GM19455 (cell line): Measurements from ENCODE around the gene MAML2.

Source experiments
- ATAC-seq: cut with Tn5 transposase; IDR thresholded peaks from one replicate; pipeline ENCODE4 v1.9.1; 2021; ENCODE audit not compliant: unreplicated experiment

MAML2 gene

DNA sequence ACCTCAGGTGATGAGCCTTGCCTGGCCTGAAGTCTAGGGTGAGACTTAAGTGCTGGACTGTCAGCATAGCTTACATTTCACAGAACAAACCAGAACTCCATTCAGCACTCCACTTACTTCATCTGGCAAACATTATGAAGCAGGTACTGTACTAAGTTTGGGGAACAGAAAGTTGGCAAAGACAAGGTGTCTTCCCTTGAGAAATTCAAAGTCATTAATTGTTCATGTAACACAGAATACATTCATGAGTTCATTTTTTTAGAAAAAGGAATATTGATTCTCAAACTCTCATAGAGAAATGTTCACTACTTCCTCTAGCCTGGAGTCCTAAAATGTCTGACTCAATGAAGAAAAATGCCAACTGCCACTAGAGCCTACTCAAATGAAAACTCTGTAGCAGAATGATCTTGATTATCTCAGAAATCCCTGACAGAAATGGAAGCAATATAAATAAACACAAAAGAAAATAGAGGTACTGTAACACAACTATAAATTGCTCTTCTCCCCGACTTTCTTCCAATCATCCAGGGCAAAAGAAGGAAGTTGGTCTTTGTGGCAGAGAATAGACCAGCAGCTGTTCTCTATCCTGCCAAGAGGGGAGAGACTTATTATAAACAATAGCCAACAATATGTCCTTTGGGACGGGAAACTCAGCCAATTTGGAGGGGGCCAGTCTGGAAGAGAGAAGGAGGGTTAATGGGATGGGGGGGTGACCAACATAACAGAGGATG, 289.9 kb downstream of the MAML2 start:
- ATAC-seq, result no peak

DNA sequence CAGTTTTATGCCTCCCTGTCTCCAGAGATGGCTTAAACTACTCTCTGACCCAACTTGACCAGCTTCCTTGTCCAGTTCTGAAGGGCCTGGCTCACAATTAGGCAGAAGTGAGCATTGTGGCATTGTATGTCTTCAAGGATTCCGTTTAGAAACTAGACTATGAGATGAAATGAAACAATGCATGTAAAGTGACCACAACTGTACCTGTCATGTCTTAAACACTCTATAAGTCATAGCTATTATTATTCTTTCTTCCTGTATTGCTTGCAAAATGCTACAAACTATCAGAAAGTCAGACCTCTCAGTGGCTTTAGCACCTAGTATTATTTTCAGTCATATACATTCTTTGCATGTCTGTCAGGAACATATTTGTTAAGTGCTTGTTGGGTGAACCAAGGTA, 291.2 kb downstream of the MAML2 start:
- peak; percentile 97 for ATAC-seq

DNA sequence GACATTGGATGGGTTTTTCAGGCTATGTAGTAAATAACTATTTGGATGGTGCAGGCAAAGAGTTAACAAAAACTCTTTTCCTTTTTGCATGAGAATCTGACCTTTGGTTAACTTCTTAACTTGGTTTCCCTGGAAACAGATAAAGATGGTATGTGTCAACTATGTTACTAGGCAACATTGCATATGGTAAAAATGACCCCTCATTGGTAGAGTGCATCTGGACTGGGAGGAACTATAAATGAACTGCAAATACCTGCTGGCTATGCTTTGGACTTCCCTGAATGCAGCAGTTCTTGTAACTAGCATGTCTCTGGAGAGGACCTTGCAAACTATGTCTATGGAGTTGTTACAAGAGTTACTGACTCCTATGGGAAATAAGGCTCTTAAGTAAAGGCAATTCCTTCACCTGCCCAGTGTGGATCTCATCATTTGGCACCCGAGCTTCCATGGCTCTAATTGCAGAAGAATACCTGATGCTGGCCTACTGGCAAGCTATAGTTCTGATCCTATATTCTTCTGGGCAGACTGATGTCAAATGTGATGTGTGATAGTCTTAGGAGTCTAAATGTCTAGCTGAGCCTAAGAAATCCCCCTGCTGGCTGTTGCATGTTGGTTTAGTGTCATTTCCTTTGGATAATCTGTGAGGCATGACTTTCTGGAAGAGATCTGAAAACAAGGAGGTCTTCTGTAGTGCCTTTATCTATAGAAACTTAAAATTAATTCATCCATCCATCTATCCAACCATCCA, 292.4 kb downstream of the MAML2 start:
- no peak for ATAC-seq

DNA sequence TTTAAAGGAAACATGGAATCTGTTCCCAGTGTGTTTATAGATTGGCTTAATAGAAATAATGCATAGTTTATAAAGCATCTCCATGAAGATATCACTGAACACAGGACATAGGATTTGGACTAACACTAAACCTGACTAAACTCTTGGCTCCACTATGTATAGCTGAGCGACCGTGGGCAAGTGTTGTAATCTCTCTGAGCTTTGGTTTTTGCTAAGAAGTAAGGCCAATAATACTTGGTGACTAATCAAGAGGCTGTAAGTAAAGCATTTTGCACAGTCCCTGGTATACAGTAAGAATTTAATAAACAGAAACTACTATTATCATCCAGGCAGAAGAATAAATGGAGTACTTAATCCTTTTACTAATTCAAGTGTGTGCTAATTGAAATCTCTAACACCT, 293.6 kb downstream of the MAML2 start:
- ATAC-seq, result no peak

DNA sequence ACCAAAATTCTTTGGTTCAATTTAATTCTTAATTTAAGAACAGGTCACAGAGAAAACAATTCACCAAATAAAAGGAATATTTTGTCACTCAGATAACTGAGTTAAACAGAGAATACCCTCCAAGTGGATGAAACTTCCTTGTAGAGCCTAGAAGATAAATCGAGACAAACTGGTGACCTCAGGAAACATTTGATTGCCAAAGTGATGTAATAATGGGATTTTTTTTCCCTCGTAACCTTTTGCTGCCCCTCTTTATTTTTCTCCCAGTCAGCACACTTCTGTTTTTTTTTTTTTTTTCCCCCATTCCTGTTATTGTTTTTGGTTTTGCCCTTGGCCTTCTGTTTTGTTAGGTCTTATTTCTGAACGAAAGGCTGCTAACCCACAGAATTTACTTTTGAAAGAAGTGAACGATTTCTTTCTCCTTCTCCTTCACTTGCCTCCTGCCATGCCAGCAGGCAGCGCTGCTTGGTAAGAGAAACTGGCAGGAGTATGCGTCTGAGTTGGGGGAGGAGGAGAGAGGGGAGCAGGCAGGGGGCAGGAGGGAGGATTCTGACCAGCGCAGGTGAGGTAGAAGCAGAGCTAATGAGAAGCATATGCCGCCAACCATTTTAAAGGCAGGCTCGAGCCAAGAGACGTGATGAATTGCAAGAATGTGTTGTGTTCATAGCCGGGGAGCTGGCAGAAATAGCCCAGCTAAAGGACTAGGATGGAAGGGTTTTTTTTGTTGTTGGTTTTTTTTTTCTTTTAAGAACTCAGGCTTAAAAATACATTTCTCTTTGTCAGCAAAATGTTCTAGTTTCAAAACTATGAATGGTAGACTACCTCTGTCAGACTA, 297.2 kb downstream of the MAML2 start:
- ATAC-seq, result no peak

DNA sequence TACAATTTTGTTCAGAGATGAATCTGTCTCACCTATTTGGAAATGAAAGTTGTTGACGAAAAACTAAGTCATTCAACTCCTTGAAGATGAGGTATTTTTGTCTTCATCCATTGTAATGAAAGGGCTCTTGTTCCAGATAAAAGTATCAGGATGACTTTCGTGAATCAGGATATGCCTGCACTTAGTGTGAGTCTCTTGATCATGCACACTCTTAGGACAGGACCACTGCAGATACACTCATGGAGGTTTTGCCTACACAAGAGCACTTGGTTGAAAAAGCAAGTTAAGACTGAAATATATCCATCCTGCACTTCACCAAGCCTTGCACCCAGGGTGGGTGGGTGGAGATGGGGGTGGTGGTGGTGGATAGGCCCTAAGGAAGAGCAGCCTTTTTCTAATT, 298.2 kb downstream of the MAML2 start:
- no peak for ATAC-seq

DNA sequence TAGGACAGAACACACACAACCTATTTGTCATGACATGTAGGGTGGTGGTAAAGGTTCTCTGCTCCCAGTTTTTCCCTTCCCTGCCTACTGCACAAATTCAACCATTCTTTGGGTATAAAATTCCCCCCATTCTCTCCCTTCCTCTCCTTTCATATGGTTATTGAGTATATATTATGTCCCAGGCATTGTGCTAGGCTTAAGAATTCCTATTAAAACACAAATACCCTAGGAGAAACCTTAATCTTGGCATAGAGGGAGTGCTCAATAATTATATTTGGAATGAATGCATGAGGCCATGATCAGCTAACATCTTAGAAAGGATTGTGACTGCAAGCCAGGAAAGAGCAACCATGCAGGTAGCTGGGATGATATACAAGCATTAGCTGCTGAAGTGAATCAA, 298.7 kb downstream of the MAML2 start:
- no peak for ATAC-seq

DNA sequence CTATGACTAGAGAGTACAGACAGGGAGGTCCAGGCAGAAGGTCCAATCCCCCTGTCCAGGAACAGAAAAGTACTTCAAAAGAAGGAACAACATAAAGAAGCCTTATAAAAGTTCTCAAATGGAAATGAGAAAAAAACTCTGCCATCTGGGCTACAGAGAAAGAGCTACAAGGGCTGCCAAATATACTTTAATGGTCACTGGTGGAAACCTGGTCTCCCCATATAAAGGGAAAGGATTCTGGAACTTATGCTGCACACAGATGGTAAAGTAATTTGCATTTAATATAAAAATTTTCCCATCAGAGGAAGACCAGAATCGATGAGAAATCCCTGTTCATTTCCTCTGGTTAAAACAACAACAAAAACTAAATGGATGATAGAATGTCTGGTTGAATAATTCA, 299.7 kb downstream of the MAML2 start:
- no peak for ATAC-seq

DNA sequence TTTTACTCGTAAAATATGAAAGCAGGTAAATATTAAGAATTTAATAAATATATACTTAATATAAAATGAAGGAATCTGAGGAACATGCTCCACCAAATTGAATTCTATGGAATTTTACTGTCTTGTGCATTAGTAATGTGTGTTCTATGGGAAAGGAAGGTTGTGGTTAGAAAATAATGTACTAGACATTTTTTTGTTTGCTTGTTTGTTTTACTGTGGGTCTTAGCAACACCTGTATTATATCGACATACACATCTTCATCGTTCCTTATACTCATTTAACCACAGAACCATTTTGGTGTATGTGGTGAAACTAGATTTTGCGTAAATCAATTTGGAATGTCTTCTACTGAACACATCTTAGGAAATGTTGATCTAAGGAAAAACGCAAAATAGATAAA, 304.9 kb downstream of the MAML2 start:
- ATAC-seq, result no peak

DNA sequence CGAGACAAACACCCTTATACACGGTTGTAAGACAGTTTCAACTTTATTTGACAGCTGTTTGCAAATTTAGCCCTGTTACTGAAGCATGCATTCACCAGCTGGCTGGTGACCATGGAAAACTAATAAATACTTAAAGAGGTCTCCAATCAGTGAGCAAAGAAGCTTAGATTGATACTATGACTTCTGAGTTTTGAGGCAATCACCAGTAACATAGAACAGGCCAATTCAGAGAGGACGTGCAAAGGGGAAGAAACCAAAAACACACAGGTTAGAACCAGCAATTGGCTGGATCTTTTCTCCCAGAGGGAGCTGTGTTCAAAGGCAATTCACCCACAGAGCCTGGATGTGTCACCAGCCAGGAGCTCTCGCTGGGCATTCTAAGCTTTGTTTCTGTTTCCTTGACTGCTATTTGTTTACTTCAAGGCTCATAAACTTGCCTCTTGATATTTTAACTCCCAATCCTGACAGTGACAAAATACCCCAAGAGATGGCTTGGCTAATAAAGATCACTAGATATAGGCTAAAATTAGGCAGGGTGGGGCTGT, 305.5 kb downstream of the MAML2 start:
- ATAC-seq, result no peak

DNA sequence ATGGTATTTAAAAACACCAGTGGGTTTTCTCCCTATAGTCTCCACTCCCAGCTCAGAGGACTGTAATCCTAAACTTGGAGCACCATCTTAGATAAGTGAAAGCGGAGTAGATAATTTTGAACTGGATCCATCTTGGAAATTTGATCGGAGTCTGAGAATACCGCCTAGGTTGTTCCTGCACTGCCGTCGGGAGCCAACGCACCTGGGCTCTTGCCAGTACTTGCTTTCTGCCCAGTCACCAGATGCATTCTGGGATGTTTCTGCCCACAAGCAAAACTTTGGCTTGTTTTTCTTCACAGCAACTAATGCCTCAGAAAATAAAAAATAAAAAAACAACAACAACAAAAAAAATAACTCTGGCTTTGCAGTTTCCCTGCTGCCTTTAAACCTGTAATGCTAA, 306.1 kb downstream of the MAML2 start:
- ATAC-seq, result no peak

DNA sequence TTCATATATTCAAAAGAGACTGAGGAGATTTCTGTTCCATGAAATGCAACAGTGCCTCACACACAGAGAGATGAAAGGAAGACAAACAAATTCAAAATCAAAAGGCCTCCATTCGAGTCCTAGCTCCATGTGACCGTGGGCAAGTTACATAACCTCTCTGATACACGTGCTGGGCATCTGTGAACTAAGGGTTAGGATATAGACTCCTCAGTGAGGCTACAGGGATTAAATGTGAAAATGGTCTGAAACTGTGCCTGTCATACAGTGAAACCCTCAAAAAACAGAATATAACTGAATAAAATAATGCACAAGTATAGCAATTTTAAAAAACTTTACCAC, 307.3 kb downstream of the MAML2 start:
- no peak for ATAC-seq

DNA sequence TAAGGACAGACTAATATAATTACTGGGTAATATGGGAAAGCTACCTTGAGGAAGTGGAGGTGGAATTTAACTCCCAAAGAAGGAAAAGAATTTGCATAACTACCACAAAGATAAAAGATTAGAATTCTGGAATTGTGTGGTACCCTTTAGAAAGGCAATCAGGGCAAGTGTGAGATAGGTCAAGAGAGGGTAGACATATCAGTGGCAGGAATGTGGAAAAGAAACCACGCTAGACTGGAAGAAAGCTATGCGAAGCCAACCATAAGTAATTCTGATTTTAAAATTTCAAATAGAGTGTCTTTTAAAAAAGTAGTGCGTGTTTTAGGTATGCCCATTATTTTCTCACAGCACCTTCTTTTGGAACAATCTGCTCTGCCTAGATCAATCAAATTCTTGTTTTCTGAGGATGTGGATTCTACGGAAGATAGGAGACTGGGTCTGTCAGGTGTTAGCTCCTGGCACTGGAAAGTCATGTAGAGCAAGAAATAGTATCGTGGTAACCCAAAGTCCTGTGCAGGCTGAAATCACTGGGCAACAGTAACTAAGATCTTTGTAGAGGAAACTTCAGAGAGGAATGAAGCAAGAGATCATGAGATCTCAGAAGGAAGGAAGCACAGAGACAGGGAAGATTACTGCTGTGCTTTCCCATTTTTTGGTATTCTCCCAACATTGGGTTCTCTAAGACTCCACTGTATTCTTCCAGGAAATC, 307.8 kb downstream of the MAML2 start:
- ATAC-seq, result no peak

DNA sequence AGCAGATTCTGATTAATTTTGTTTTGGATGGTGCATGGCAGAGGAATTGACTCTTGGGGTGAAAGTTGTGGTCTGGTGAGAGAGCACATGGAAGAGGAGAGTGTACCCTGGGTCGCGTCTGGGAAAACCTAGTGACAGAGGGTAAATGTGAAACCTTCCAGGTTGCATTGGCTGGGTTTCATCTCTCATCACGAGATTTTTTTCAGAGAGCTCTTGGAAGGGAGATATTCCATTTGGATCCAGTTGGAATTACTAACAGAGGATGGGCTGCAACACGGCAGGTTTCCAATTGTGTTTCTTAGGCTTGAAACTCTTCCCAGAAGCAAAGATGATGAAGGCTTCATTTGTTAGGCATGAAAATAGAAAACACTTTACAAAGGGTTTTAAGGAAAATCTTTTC, 309.4 kb downstream of the MAML2 start:
- no peak for ATAC-seq

DNA sequence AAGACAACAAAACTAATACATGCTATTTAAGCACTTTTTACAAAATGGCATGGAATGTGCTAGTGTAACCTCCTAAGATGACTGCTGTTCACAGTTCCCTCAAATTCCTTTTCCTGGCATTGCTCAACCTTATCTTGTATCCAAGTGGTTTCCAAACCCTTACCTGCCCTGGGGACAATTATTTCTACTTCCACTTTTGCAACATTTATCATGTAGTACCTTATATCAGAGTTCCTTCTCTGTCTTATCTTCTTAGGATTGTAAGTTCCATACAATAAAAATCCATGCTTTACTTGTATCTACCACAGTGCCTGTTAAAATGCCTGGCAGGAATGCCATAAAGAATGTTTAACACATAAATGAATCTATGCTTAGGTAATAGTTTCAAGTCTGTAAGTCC, 309.9 kb downstream of the MAML2 start:
- no peak for ATAC-seq

DNA sequence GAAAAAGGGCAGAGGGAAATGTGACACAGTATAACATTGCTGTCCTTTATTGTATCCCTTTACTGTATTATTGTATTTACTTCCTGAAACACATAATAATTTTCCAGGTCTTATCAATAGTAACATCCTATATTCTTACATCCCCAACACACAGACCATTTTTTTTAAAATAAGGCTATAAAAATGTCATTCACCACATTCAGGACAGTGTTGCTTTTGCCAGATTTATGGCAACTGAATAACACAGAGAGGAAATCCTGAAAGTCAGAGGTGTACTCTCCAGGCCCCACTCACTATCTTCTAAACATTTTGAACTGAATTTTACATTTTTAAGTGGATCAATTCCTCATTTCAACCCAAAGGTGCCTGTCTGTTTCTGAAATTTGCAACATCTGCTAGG, 314.2 kb downstream of the MAML2 start:
- no peak for ATAC-seq

DNA sequence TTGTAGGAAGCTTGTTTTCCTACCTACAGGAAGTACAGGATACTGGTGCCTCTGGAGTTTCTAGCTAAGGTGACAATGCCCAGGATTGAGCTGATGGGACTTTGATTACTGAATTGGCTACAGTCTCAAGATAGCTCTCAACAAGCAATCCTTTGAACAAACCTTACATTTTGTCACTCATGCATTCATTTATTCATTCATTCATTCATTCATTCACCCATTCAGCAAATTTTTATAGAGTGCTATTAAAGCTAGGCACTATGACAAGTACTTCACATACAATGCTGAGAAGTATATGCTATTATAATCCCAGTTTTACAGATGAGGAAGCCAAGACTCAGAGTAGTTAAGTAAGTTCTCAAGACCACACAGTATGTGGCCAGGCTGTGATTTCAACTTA, 316.0 kb downstream of the MAML2 start:
- ATAC-seq, result no peak

DNA sequence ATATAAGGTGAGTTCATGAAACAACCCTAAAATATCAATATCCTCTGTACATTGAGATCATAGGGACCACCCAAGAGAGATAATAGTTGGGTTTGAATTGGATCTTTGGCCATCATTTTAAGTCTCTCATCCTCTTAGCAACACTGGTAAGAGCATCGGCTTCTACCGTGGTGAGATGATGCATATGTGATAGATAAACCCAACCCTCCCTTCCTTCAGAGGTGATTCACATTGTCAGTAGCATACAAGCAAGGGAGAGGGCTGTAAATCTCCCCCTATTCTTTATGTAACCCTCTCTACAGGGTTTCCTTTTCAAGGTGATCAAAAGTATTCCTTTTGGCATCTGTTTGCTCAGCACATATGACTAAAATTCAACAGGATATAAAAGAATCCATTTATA, 316.7 kb downstream of the MAML2 start:
- ATAC-seq, result no peak

DNA sequence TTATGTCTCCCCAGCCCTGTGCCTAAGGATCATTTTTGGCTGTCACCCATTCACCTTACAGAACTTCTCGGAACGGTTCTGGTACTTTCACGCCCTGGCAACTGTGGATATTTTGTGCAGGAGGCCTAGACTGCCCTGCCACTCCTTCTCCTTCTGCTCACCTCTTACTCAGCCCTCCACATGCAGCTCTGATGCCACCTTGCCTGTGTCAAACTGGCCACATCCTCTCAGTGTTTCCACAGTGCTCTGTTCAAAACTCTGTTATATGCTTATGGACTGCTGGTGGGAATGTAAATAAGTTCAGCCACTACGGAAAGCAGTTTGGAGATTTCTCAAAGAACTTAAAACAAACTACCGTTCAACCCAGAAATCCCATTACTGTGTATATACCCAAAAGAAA, 318.3 kb downstream of the MAML2 start:
- no peak for ATAC-seq

DNA sequence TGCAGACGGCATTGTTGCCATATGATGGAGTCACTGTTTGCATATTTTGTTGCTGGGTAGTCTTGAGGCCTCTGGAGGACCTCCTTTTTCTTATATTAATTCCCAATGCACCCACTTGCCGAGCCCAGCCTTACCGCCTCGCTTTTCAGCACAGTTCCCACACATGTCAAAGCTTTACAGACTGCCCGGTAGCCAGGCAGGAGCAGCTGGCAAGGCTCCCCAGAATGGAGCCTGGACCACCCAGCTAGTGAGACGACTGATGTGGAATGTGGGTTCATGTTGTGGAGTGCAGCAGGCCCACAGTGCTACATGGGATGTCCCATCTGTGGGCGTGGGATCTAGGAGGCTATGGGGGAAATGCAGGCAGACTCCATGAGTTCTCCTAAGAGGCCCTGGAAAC, 319.7 kb downstream of the MAML2 start:
- no peak for ATAC-seq
